RWPE1 (cell line): ENCODE data around the gene SDS.

Experiments
- CTCF ChIA-PET: fragments of 350-600 bp; sonication (Branson Sonifier 250); formaldehyde crosslinking; extraction: SDS; loops from one replicate; lab custom pipeline; 2021; lab: Yijun Ruan, JAX
- POLR2A ChIA-PET: fragments of 400-600 bp; formaldehyde crosslinking; extraction: SDS; loops from one replicate; lab custom pipeline; 2020; ENCODE audit warnings: antibody characterized with exemption; ENCODE audit not compliant: low non-redundant PET; lab: Yijun Ruan, JAX
- DNase-seq: peaks from one replicate; pipeline ENCODE4 v3.0.0; 2012; ENCODE audit warnings: low spot score
- H3K27ac ChIP-seq: fragments of 450-650 bp; 2 replicates; pipeline ENCODE4 v1.5.1; 2017
- TF ChIP-seq, protein P1 (sequence below): fragments of 450-650 bp; conservative IDR thresholded peaks from 2 replicates; pipeline ENCODE4 v1.5.1; 2017; ENCODE audit warnings: low read depth, mild to moderate bottlenecking

Gene SDS

GRCh38 chr12:113413488-113413939 is 9.8 kb upstream of the SDS start:
- POLR2A ChIA-PET, result no interaction called here
- TF ChIP-seq, protein P1, sequence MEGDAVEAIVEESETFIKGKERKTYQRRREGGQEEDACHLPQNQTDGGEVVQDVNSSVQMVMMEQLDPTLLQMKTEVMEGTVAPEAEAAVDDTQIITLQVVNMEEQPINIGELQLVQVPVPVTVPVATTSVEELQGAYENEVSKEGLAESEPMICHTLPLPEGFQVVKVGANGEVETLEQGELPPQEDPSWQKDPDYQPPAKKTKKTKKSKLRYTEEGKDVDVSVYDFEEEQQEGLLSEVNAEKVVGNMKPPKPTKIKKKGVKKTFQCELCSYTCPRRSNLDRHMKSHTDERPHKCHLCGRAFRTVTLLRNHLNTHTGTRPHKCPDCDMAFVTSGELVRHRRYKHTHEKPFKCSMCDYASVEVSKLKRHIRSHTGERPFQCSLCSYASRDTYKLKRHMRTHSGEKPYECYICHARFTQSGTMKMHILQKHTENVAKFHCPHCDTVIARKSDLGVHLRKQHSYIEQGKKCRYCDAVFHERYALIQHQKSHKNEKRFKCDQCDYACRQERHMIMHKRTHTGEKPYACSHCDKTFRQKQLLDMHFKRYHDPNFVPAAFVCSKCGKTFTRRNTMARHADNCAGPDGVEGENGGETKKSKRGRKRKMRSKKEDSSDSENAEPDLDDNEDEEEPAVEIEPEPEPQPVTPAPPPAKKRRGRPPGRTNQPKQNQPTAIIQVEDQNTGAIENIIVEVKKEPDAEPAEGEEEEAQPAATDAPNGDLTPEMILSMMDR, result no peak
- CTCF ChIA-PET, result no interaction called here
- H3K27ac ChIP-seq, result no peak overlapping the region
- DNase-seq, result no peak

- TF ChIP-seq, protein P1, result no peak
- ChIA-PET POLR2A (no interaction called here), CTCF (no interaction called here)
- DNase-seq, result no peak
- no peak overlapping the region for H3K27ac ChIP-seq
Observed at GRCh38 chr12:113409462-113410124, 5.9 kb upstream of the SDS start.

DNA sequence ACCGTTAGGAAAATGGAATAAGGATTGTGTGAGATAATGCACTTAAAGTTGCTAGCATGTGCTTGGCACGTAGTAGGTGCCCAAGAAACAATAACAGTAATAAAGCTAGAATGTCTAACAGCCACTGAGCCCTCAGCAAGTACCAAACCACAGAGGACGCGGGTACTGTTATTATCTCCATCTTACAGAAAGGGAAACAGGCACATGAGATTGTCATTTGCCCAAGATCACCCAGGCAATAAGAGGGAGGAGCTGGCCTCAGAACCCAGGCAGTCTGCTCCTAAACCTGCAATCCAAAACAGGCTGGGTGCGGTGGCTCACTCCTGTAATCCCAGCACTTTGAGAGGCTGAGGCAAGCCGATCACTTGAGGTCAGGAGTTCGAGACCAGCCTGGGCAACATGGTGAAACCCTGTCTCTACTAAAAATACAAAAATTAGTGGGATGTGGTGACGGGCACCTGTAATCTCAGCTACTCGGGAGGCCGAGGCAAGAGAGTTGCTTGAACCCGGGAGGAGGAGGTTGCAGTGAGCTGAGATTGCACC is 5.1 kb upstream of the SDS start:
- TF ChIP-seq, protein P1, result no peak
- no peak for DNase-seq
- no peak overlapping the region for H3K27ac ChIP-seq
- ChIA-PET CTCF (no interaction called here), POLR2A (no interaction called here)

DNA sequence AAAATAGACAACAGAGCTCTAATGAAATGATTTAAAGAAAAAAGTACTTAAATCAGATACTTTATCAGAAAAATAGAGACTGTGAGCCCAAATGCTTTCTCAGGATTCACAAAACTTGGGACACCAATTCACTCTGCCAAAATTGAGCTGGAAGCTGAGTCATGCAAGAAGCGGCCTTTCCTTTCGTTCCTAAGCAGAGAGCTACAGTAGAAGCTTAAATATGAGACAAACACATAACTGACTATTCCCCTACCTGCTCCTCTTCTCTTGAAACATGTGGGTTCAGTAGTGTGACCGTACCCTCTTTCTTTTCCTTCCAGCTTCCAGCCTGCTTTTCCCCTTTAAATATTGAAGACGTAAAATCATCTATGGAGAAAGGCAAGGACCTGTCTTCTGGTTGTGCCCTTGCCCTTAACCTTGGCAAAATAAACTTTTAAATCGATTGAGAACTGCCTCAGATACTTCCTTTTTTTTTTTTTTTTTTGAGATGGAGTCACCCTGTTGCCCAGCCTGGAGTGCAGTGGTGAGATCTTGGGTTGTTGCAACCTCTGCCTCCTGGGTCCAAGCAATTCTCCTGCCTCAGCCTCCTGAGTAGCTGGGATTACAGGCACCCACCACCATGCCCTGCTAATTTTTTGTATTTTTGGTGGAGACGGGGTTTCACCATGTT is 4.4 kb upstream of the SDS start:
- ChIA-PET POLR2A (no interaction called here), CTCF (interaction anchor here (0.7 kb wide), 1 partner anchor 105 kb away, joined by 3 read pairs; no protein-coding TSS in a partner anchor)
- no peak for DNase-seq
- TF ChIP-seq, protein P1, result no peak
- no peak overlapping the region for H3K27ac ChIP-seq

DNA sequence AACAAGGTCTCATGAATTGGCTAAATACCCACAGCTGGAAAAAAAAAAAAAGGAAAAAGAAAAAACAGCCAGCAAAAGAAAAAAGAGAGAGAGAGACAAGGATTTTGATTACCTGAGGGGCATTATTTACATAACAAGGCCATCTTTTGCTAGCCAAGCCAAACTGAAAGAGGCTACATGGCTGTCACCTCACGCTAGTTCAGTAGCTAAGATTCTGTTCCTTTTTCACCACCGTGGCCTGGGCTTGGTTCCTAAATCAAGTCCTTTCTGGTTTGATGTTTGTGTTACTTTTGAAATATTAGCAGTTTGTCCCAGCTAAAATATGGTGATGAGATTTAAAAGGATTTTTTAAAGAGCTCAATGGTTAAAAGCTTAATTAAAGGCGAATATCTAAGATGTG is 2.0 kb upstream of the SDS start:
- H3K27ac ChIP-seq, result no peak overlapping the region
- POLR2A ChIA-PET, result interaction anchor here (1.1 kb wide), 1 partner anchor 17 kb away, joined by 8 read pairs; the partner anchor contains the start of gene SDSL
- CTCF ChIA-PET, result interaction anchor here (0.6 kb wide), 1 partner anchor 826 kb away, joined by 5 read pairs; no protein-coding TSS in a partner anchor
- TF ChIP-seq, protein P1, result no peak
- DNase-seq, result no peak

- POLR2A ChIA-PET, result no interaction called here
- DNase-seq, result no peak
- CTCF ChIA-PET, result no interaction called here
- TF ChIP-seq, protein P1, result no peak
- H3K27ac ChIP-seq, result no peak overlapping the region
Observed at GRCh38 chr12:113402586-113403260, 964 bp downstream of the SDS start.
